SK-N-MC (cell line): Measurements from ENCODE around the gene MMP11.
"Not testable (repeated sequence)": the region's sequence is repeated elsewhere in the genome, so short reads cannot be mapped to it uniquely, and the experiment has no call there.

Experiments
- DNase-seq: peaks from one replicate; pipeline ENCODE4 v3.0.0-alpha.2; 2011; ENCODE audit warnings: low read depth, low spot score
- H3K27ac ChIP-seq: fragments of 200-600 bp; sonication (generic); 2 replicates; pipeline ENCODE4 v1.5.1; 2016; ENCODE audit warnings: mixed run types
- H3K36me3 ChIP-seq: fragments of 200-600 bp; sonication (generic); 2 replicates; pipeline ENCODE4 v1.6.1; 2017; ENCODE audit warnings: antibody characterized with exemption, low read length, mixed read lengths; ENCODE audit not compliant: insufficient read depth
- H3K4me3 ChIP-seq: fragments of 200-600 bp; sonication (generic); 2 replicates; pipeline ENCODE4 v1.5.1; 2016
- H3K9ac ChIP-seq: fragments of 200-600 bp; sonication (generic); 2 replicates; pipeline ENCODE4 v1.8.0; 2017; ENCODE audit warnings: mixed run types, mixed read lengths; ENCODE audit not compliant: insufficient read length
- H3K9me3 ChIP-seq: fragments of 200-600 bp; sonication (generic); 2 replicates; pipeline ENCODE4 v1.6.1; 2017; ENCODE audit warnings: low read depth, mild to moderate bottlenecking, antibody characterized with exemption, low read length, moderate library complexity, mixed read lengths
- EZH2 ChIP-seq: fragments of 200-600 bp; sonication (generic); IDR thresholded peaks from one replicate; pipeline ENCODE4 v1.6.1; 2017; ENCODE audit warnings: antibody characterized with exemption
- FOXP2 ChIP-seq: optimal IDR thresholded peaks from 2 replicates; pipeline ENCODE3; 2011; ENCODE audit warnings: mild to moderate bottlenecking, moderate library complexity; ENCODE audit not compliant: insufficient read depth; ENCODE audit errors: extremely low read length, control extremely low read depth
- POLR2AphosphoS5 ChIP-seq: IDR thresholded peaks from 2 replicates; pipeline ENCODE4 v1.6.1; 2012; ENCODE audit warnings: mild to moderate bottlenecking, low read depth, low read length, borderline replicate concordance

MMP11 gene

GRCh38 chr22:23772649-23773473 lies at the start of gene MMP11:
TSS of gene MMP11 (plus strand) at chr22:23772849. CDS start at chr22:23772871, 22 bp downstream.
- no peak for TF ChIP-seq POLR2AphosphoS5
- no peak for TF ChIP-seq EZH2
- no peak for TF ChIP-seq FOXP2
- Histone ChIP-seq H3K27ac (no peak within 1 kb of the TSS), H3K36me3 (no peaks in the 10 kb centered on the region), H3K9me3 (no peaks in the 10 kb centered on the region), H3K4me3 (peak within 1 kb of the TSS; percentile 57), H3K9ac (peak within 1 kb of the TSS; percentile 47)
- DNase-seq: no peak

- H3K36me3 ChIP-seq, H3K9me3 ChIP-seq, H3K4me3 ChIP-seq, H3K9ac ChIP-seq, H3K27ac ChIP-seq, DNase-seq: not testable (repeated sequence)
Observed at GRCh38 chr22:23728108-23728507, 44.5 kb upstream of the MMP11 start.

GRCh38 chr22:23737696-23738095 lies 35.0 kb upstream of the MMP11 start:
- no peaks in the 10 kb centered on the region for H3K9me3 ChIP-seq
- TF ChIP-seq FOXP2: no peak
- no peak for TF ChIP-seq EZH2
- no peak for TF ChIP-seq POLR2AphosphoS5
- no peak for DNase-seq

GRCh38 chr22:23742505-23743264 lies 30.0 kb upstream of the MMP11 start:
- H3K9ac ChIP-seq: no peak overlapping the region
- H3K9me3 ChIP-seq: no peaks in the 10 kb centered on the region
- H3K4me3 ChIP-seq: no peak overlapping the region
- H3K27ac ChIP-seq: no peak overlapping the region
- no peak for DNase-seq
- peaks cover 27% of the 10 kb centered on the region; the same call in 1 of the 2 replicates for H3K36me3 ChIP-seq
- no peak for TF ChIP-seq EZH2
- no peak for TF ChIP-seq FOXP2
- TF ChIP-seq POLR2AphosphoS5: no peak

More at GRCh38 chr22:23737696-23738095, 35.0 kb upstream of the MMP11 start:
- H3K36me3 ChIP-seq: no peaks in the 10 kb centered on the region; the same call in 1 of the 2 replicates
- H3K4me3 ChIP-seq: no peak overlapping the region
- no peak overlapping the region for H3K9ac ChIP-seq
- H3K27ac ChIP-seq: no peak overlapping the region

- Histone ChIP-seq H3K4me3 (no peak overlapping the region), H3K9ac (no peak overlapping the region), H3K9me3 (no peaks in the 10 kb centered on the region), H3K27ac (no peak overlapping the region), H3K36me3 (peaks cover 27% of the 10 kb centered on the region; the same call in 1 of the 2 replicates)
- DNase-seq: no peak
- no peak for TF ChIP-seq FOXP2
- TF ChIP-seq EZH2: no peak
- TF ChIP-seq POLR2AphosphoS5: no peak
Observed at GRCh38 chr22:23743303-23743705, 29.3 kb upstream of the MMP11 start.

GRCh38 chr22:23744001-23744400 lies 28.6 kb upstream of the MMP11 start:
- Histone ChIP-seq H3K9me3 (no peaks in the 10 kb centered on the region), H3K27ac (no peak overlapping the region), H3K4me3 (no peak overlapping the region), H3K9ac (no peak overlapping the region), H3K36me3 (peaks cover 27% of the 10 kb centered on the region; the same call in 1 of the 2 replicates)
- TF ChIP-seq EZH2 (no peak), POLR2AphosphoS5 (no peak), FOXP2 (no peak)
- no peak for DNase-seq

GRCh38 chr22:23744485-23744884 lies 28.2 kb upstream of the MMP11 start:
- TF ChIP-seq FOXP2 (no peak), POLR2AphosphoS5 (no peak), EZH2 (no peak)
- no peak for DNase-seq
- no peak overlapping the region for H3K4me3 ChIP-seq
- no peak overlapping the region for H3K27ac ChIP-seq
- peaks cover 27% of the 10 kb centered on the region; the same call in 1 of the 2 replicates for H3K36me3 ChIP-seq
- no peak overlapping the region for H3K9ac ChIP-seq
- H3K9me3 ChIP-seq: no peaks in the 10 kb centered on the region

- DNase-seq: no peak
- H3K4me3 ChIP-seq: no peak overlapping the region
- H3K9ac ChIP-seq: no peak overlapping the region
- H3K36me3 ChIP-seq: peaks cover 27% of the 10 kb centered on the region; the same call in 1 of the 2 replicates
- no peaks in the 10 kb centered on the region for H3K9me3 ChIP-seq
- no peak for TF ChIP-seq POLR2AphosphoS5
- TF ChIP-seq EZH2: no peak
- TF ChIP-seq FOXP2: no peak
- no peak overlapping the region for H3K27ac ChIP-seq
Observed at GRCh38 chr22:23745791-23746190, 26.9 kb upstream of the MMP11 start.
